ENCODE results near the gene BHLHE40.

The BHLHE40 gene

DNA sequence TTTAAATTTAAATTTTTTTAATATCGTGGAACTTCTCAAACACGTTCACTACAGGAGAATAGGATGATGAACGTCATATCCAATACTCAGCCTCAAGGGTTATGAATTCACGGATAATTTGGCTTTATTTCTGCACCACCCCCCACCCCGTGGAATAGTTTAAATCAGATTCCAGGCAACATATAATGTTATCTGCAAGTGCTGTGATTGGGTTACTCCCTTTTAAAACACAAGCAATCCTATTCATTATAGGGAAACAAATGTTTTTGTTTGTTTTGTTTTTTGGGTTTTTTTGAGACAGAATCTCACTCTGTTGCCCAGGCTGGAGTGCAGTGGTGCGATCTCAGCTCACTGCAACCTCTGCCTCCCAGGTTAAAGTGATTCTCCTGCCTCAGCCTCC is 30.9 kb downstream of the BHLHE40 start:
- no peak for DNase-seq (ENCODE audit: extremely low spot score)
- TF ChIP-seq, protein P1, sequence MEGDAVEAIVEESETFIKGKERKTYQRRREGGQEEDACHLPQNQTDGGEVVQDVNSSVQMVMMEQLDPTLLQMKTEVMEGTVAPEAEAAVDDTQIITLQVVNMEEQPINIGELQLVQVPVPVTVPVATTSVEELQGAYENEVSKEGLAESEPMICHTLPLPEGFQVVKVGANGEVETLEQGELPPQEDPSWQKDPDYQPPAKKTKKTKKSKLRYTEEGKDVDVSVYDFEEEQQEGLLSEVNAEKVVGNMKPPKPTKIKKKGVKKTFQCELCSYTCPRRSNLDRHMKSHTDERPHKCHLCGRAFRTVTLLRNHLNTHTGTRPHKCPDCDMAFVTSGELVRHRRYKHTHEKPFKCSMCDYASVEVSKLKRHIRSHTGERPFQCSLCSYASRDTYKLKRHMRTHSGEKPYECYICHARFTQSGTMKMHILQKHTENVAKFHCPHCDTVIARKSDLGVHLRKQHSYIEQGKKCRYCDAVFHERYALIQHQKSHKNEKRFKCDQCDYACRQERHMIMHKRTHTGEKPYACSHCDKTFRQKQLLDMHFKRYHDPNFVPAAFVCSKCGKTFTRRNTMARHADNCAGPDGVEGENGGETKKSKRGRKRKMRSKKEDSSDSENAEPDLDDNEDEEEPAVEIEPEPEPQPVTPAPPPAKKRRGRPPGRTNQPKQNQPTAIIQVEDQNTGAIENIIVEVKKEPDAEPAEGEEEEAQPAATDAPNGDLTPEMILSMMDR (IDR thresholded peaks at IDR 0.05; ENCODE audit: control extremely low read depth, extremely low read depth, low read depth, missing control alignments): no peak
- ChIA-PET CTCF (interaction anchor here (1.7 to 3.7 kb wide), 2 partner anchors 9 to 12 kb away, joined by 6 to 20 read pairs; no protein-coding TSS in a partner anchor), POLR2A (no interaction called here)

DNA sequence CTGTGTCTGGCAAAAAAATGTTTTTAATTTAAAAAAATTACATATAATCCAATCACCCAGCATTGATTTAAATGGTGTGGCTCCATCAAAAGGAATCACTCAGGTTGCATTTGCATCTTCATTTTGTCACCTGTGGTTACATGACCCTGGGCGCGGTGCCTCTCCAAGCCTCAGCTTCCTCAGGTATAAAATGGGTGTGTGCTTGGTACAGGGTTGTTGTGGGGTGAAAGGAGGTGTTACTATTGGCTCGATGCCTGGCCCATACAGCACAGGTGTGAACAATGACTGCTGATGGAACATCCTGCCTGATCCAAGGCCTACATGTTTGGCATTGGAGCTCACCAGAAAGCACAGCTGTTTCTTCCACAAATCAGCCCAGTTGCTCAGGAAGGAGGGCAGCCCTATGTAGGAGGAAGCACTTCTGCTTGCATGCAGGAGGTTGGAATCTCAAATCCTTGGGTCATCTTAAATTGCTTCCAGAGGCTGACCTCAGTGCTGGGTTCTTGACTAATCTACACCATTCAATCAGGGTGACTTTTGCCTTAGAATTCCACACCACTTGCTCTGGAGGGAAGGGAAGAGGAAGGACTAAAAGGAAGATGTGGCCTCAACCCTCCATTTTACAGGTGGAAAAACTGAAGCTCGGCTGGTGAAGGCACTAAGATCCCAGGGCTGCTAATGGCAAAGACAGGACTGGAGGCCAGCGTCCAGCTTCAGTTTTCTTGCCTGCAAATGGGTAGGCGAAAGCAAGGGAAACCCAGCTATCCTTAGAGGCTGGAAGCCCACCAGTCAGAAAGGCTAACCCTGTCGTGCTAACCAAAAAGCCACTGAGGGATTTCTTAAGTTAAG is 31.7 kb downstream of the BHLHE40 start:
- no peak for DNase-seq (ENCODE audit: extremely low spot score)
- ChIA-PET CTCF (interaction anchor here (0.8 to 3.9 kb wide), 15 partner anchors 9 to 300 kb away, joined by 3 to 22 read pairs (median 6); partner anchors contain the start of gene BHLHE40), POLR2A (interaction anchor here (0.6 to 1.5 kb wide), 5 partner anchors 12 to 112 kb away, joined by 3 to 8 read pairs (median 4); no protein-coding TSS in a partner anchor)
- TF ChIP-seq, protein P1 (IDR thresholded peaks at IDR 0.05; ENCODE audit: control extremely low read depth, extremely low read depth, low read depth, missing control alignments): no peak

DNA sequence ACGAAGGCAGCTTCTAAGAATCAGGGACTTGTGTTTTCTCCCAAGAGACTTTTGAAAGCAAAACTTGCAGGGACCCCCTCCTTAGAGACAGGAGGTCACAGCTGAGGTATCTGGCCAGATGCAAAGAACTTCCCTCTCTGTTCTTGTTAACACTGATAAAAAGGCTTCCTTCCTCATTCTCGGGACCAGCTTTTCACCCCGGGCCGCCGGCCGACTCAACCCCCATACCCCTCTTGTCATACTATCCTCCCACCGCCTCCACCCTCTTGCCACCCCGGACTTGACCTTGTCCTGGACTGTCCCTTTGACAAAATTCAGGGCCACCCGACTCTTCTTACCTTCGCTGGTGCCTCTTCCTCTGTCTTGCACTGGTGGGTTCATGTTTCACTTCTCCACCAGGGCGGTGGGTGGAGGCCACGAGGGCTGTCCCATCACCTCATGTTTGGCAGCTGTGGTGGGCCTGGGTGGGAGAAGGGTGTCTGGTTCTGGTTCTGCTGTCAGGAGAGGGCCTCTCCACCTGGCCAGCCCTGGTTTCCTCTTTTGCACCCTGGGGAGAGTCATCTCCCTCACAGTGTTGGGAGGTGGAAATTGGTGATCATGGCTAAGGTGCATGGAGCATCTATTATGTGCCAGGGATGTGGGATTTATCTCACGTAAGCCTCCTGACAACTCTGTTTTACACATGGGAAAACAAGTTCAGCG is 32.5 kb downstream of the BHLHE40 start:
- peak; percentile 82 for DNase-seq (ENCODE audit: extremely low spot score)
- POLR2A ChIA-PET: interaction anchor here (0.6 to 2.2 kb wide), 8 partner anchors 11 to 252 kb away, joined by 3 to 10 read pairs (median 4); no protein-coding TSS in a partner anchor
- TF ChIP-seq, protein P1 (IDR thresholded peaks at IDR 0.05; ENCODE audit: control extremely low read depth, extremely low read depth, low read depth, missing control alignments): no peak
- CTCF ChIA-PET: interaction anchor here (0.8 to 3.9 kb wide), 19 partner anchors 8 to 300 kb away, joined by 3 to 22 read pairs (median 5); partner anchors contain the start of gene BHLHE40

DNA sequence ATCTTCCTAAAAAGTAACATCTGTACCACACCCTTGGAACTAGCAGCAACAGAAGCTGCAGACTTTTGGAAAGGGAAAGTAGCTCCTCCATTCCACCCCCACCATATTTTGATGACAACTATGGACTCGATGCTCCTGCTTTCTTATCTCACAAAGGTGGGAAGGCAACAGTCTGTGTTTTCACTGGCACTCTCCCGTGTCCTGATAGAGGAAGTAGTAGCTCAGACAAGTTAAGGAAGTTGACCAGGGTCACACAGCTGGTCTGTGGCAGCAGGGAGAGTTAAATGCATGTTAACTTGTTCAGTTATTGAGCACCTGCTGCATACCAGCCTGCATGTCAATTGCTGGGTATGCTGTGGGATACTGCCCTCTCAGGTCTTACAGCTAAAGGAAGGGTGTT is 33.1 kb downstream of the BHLHE40 start:
- CTCF ChIA-PET: interaction anchor here (0.7 to 3.9 kb wide), 18 partner anchors 9 to 301 kb away, joined by 3 to 22 read pairs (median 4); partner anchors contain the start of gene BHLHE40
- DNase-seq (ENCODE audit: extremely low spot score): no peak
- POLR2A ChIA-PET: interaction anchor here (0.6 to 2.2 kb wide), 5 partner anchors 26 to 519 kb away, joined by 3 to 10 read pairs (median 4); partner anchors contain the start of gene ITPR1
- TF ChIP-seq, protein P1 (IDR thresholded peaks at IDR 0.05; ENCODE audit: control extremely low read depth, extremely low read depth, low read depth, missing control alignments): no peak

DNA sequence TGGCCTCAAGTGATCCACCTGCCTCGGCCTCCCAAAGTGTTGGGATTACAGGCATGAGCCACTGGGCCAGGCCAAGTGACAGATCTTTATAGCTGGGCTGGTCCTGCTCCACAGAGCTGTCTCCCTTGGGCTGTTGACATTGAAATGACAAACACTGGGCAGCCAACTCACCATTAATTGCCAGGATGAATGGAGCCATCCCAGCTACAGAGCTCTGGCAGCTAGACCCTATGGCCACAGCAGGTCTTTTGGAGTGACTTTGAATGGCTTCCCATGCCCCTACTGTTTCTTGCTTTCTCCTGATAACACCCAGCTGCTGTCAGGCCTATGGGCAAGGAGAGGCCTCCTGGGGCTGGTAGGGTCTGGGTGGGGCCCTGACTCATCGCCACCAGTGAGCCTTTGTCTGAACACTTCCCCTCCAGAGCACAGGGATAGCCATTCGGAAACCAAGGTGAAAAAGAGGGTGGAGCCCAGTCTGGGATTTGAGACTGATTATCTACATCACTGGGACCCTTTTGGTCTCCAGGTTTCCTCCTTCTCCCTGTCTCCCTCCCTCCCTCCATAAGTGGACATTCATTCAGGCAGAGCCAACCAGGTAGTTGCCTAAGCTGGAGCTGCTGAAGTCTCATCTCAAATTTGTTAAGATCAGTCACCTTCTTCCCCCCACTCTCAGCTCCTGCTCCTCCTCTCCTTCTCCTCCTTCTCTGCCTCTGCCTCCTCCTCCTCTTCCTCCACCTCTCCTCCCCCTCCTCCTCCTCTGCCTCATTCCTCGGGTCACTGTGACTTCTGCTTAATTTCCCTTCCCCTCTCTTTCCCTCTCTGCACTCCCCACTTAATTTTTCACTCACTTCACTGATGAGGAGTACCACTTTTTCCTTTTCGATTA is 34.0 kb downstream of the BHLHE40 start:
- CTCF ChIA-PET: interaction anchor here (0.7 to 3.9 kb wide), 13 partner anchors 9 to 301 kb away, joined by 3 to 22 read pairs (median 4); partner anchors contain the start of gene BHLHE40
- DNase-seq (ENCODE audit: extremely low spot score): no peak
- TF ChIP-seq, protein P1 (IDR thresholded peaks at IDR 0.05; ENCODE audit: control extremely low read depth, extremely low read depth, low read depth, missing control alignments): no peak
- POLR2A ChIA-PET: interaction anchor here (1.1 to 2.2 kb wide), 3 partner anchors 27 to 263 kb away, joined by 3 to 10 read pairs (median 6); no protein-coding TSS in a partner anchor

Measured in GM10248 (cell line).